Neuronal stem cell (in vitro differentiated cells): ENCODE measurements around the gene HEPACAM2.

ENCODE experiments used
- DNase-seq: peaks from one replicate; pipeline ENCODE4 v3.0.0-alpha.2; 2013; ENCODE audit warnings: low spot score
- H2AFZ ChIP-seq: one replicate; pipeline ENCODE4 v1.6.1; 2013; ENCODE audit warnings: mild to moderate bottlenecking, low read length, inconsistent platforms
- H2AK5ac ChIP-seq: 2 replicates; pipeline ENCODE4 v1.6.1; 2013; ENCODE audit warnings: low read depth, mild to moderate bottlenecking, inconsistent platforms, low read length, moderate library complexity, mixed read lengths
- H2BK120ac ChIP-seq: 2 replicates; pipeline ENCODE4 v1.6.1; 2013; ENCODE audit warnings: low read depth, mild to moderate bottlenecking, inconsistent platforms, low read length, moderate library complexity, mixed read lengths
- H2BK12ac ChIP-seq: one replicate; pipeline ENCODE4 v1.6.1; 2013; ENCODE audit warnings: low read length, inconsistent platforms
- H2BK15ac ChIP-seq: 2 replicates; pipeline ENCODE4 v1.6.1; 2013; ENCODE audit warnings: mild to moderate bottlenecking, low read length, inconsistent platforms, mixed read lengths
- H2BK5ac ChIP-seq: one replicate; pipeline ENCODE4 v1.6.1; 2013; ENCODE audit warnings: inconsistent platforms, mild to moderate bottlenecking, low read length, moderate library complexity
- H3K14ac ChIP-seq: one replicate; pipeline ENCODE4 v1.6.1; 2013; ENCODE audit warnings: low read length, inconsistent platforms
- H3K18ac ChIP-seq: 2 replicates; pipeline ENCODE4 v1.6.1; 2013; ENCODE audit warnings: low read length, inconsistent platforms
- H3K23ac ChIP-seq: 2 replicates; pipeline ENCODE4 v1.6.1; 2013; ENCODE audit warnings: low read depth, mild to moderate bottlenecking, mixed read lengths, low read length, inconsistent platforms; ENCODE audit not compliant: poor library complexity
- H3K27ac ChIP-seq: replicated peaks from 3 replicates; pipeline ENCODE4 v1.5.1; 2013; ENCODE audit warnings: low read length, inconsistent platforms
- H3K27me3 ChIP-seq, 3 experiments: 2 replicates each; pipeline ENCODE4 v1.6.1; 2013; ENCODE audit warnings: low read length in 3 of 3, mild to moderate bottlenecking in 2 of 3, inconsistent platforms in 1 of 3, low read depth in 1 of 3, mixed read lengths in 1 of 3, moderate library complexity in 1 of 3; ENCODE audit not compliant: control insufficient read depth in 3 of 3, insufficient read depth in 3 of 3
- H3K36me3 ChIP-seq, 2 donors: replicated peaks in 1 of 2; 2 replicates each; pipeline ENCODE4 v1.6.1; 2013; ENCODE audit warnings: low read length in 2 of 2; ENCODE audit not compliant: control insufficient read depth in 2 of 2, insufficient read depth in 2 of 2
- H3K4ac ChIP-seq: 2 replicates; pipeline ENCODE4 v1.6.1; 2013; ENCODE audit warnings: inconsistent platforms, mild to moderate bottlenecking, low read length, moderate library complexity
- H3K4me1 ChIP-seq, 2 donors: 1 replicate in 1 of 2; 2 replicates in 1 of 2; pipeline ENCODE4 v1.6.1; 2013; ENCODE audit warnings: low read length in 2 of 2, low read depth in 1 of 2; ENCODE audit not compliant: control insufficient read depth in 2 of 2, insufficient read depth in 1 of 2
- H3K4me2 ChIP-seq: one replicate; pipeline ENCODE4 v1.6.1; 2013; ENCODE audit warnings: mild to moderate bottlenecking, low read length, inconsistent platforms; ENCODE audit not compliant: insufficient read depth, poor library complexity, severe bottlenecking
- H3K4me3 ChIP-seq, 2 donors: 2 replicates each; pipeline ENCODE4 v1.5.1; 2013; ENCODE audit warnings: low read length in 2 of 2, mild to moderate bottlenecking in 2 of 2, inconsistent platforms in 1 of 2, moderate library complexity in 1 of 2
- H3K79me1 ChIP-seq: one replicate; pipeline ENCODE4 v1.6.1; 2013; ENCODE audit warnings: low read depth, mild to moderate bottlenecking, inconsistent platforms, low read length, moderate library complexity
- H3K9ac ChIP-seq: one replicate; pipeline ENCODE4 v1.6.1; 2013; ENCODE audit warnings: mild to moderate bottlenecking, low read depth, low read length, inconsistent platforms; ENCODE audit not compliant: poor library complexity
- H3K9me3 ChIP-seq, 2 donors: replicated peaks in 1 of 2; 2 replicates each; pipeline versions ENCODE3 to v1.6.1; 2013; ENCODE audit warnings: low read length in 2 of 2, mild to moderate bottlenecking in 2 of 2, inconsistent platforms in 1 of 2, low read depth in 1 of 2, mixed read lengths in 1 of 2, moderate library complexity in 1 of 2; ENCODE audit not compliant: control insufficient read depth in 2 of 2, insufficient read depth in 1 of 2
- H4K8ac ChIP-seq: one replicate; pipeline ENCODE4 v1.6.1; 2013; ENCODE audit warnings: low read depth, mild to moderate bottlenecking, inconsistent platforms, low read length, moderate library complexity
- H4K91ac ChIP-seq: one replicate; pipeline ENCODE4 v1.6.1; 2013; ENCODE audit warnings: low read length, low read depth, mild to moderate bottlenecking, inconsistent platforms; ENCODE audit not compliant: poor library complexity
- WGBS, 2 donors: extraction: QIAGEN DNeasy Blood & Tissue Kit; methylation state at CpG; one replicate each; pipeline ENCODE4 v1.1.7; 2013; ENCODE audit warnings: missing lambda C conversion rate in 2 of 2, mixed read lengths in 1 of 2; ENCODE audit not compliant: insufficient read length in 2 of 2, insufficient replicate concordance in 1 of 2; ENCODE audit errors: extremely low coverage in 2 of 2; 5-methylcytosine and 5-hydroxymethylcytosine counted together

HEPACAM2 gene

DNA sequence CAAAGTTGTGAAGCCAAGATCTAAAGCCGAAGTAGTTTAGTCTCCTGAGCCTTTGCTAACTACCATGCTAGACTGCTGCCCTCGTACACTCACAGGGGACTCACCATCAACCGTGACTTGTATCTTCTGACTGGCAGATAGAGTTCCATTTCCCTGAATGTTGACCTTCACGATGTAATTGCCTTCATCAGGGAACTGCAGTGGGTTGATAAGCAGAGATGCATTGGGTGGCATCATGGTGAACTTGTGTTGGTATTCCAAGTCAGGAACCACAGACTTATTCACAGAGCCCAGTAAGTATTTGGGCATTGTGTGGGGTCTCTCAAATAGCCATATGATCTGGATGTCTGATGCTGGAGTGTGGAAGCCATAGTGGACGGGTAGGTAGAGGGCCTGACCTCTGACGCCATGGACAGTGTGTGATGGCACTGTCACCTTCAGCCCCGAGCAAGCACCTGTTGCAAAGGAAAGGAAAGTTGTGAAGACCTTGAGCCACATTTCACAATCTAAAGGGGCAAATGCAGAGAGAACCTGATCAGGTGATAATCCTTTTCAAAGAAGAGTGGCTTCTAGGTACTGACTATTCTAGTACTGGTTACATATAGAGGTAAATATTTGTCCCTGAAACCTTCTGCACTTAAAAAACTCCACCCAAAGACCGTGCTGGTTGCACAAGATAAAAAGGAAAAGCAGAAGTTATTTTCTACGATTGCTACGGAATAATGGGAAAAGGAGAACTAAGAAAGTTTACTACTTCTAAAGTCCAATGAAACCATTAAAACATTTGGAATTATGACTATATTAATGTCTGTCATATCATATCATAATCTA is 7.1 kb downstream of the HEPACAM2 start:
- Histone ChIP-seq H3K4me3 (no peak overlapping the region), H3K23ac (no peak overlapping the region), H3K79me1 (no peaks in the 10 kb centered on the region), H3K27me3 (peaks cover 0 to 46% (median 0%) of the 10 kb centered on the region in 3 experiments), H2AK5ac (no peak overlapping the region), H3K9ac (no peak overlapping the region), H3K4ac (no peak overlapping the region), H2BK12ac (no peak overlapping the region), H3K14ac (no peak overlapping the region), H3K18ac (no peak overlapping the region), H3K4me1 (no peaks in the 10 kb centered on the region), H3K27ac (no peak overlapping the region), H3K36me3 (no peaks in the 10 kb centered on the region), H2AFZ (no peak overlapping the region), H4K8ac (no peak overlapping the region), H3K4me2 (no peak overlapping the region), H2BK120ac (no peak overlapping the region), H3K9me3 (no peaks in the 10 kb centered on the region), H4K91ac (no peak overlapping the region), H2BK15ac (no peak overlapping the region), H2BK5ac (no peak overlapping the region)
- WGBS, 2 donors, result no CpG with 5 or more reads among the region's 10 CpGs
- no peak for DNase-seq

DNA sequence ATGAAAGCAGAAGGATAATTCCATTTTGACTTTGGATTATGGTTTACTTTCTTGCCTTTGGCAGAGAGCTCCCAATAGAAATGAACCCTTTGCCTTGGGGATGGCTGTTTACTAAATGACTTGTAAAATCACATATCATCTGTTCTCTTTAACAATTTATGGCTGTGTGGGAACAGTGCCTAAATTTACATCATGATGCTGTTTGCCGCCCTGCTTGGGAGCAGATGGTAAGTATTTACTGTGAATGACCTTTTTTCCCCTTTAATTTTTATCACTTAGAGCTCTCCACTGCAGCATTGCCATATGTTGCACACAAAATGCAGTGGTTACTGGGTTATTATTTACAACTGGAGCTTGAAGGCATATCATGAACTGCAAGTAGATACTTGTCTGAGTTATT is 13.4 kb downstream of the HEPACAM2 start:
- Histone ChIP-seq H3K14ac (no peak overlapping the region), H4K91ac (no peak overlapping the region), H3K9ac (no peak overlapping the region), H3K27ac (no peak overlapping the region), H2BK12ac (no peak overlapping the region), H3K18ac (no peak overlapping the region), H3K4me2 (no peak overlapping the region), H4K8ac (peak overlapping the region; percentile 17), H2AK5ac (no peak overlapping the region), H3K9me3 (no peaks in the 10 kb centered on the region), H3K27me3 (peaks cover 0 to 57% (median 0%) of the 10 kb centered on the region in 3 experiments), H2AFZ (no peak overlapping the region), H3K4ac (no peak overlapping the region), H3K4me1 (no peaks in the 10 kb centered on the region), H3K23ac (no peak overlapping the region), H3K4me3 (no peak overlapping the region), H2BK5ac (no peak overlapping the region), H2BK15ac (no peak overlapping the region), H3K79me1 (no peaks in the 10 kb centered on the region), H2BK120ac (no peak overlapping the region), H3K36me3 (no peaks in the 10 kb centered on the region)
- no peak for DNase-seq
- no CpG with 5 or more reads among the region's 1 CpG for WGBS, 2 donors

DNA sequence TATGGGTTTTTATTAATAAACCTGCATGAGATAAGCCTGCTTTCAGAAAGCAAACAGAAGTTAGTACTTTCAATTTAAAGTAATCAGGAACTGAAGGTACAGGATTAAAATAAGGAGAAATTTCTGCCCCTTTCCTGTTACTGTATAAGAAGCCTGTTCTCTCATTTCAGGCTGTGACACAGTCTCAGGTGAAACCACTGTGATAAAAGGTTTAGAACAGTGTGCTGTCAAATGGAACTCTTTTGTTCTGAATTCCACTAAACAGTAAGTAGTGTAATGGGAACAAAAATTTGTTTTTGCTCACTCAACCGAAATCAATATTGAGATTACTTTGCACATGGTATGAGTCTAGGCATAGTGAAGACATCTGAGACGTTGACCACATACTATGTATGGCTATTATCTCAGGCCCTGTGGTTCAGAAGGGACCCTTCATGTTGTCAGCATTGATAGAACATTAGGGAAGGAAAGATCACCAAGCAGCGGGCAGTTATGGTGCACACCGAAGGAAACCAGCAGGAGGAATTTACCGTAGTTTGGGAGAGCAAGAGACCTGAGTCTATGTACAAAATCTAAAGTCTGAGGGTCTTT is 14.9 kb downstream of the HEPACAM2 start:
- WGBS, 2 donors, result no CpG with 5 or more reads among the region's 5 CpGs
- Histone ChIP-seq H4K8ac (no peak overlapping the region), H3K4me1 (no peaks in the 10 kb centered on the region), H3K79me1 (no peaks in the 10 kb centered on the region), H3K9ac (no peak overlapping the region), H2BK120ac (no peak overlapping the region), H2BK12ac (no peak overlapping the region), H3K27me3 (peaks cover 0 to 62% (median 0%) of the 10 kb centered on the region in 3 experiments), H2AK5ac (no peak overlapping the region), H3K4me3 (no peak overlapping the region), H3K4ac (no peak overlapping the region), H3K9me3 (no peaks in the 10 kb centered on the region), H3K4me2 (no peak overlapping the region), H3K18ac (no peak overlapping the region), H2BK15ac (no peak overlapping the region), H2AFZ (no peak overlapping the region), H3K36me3 (no peaks in the 10 kb centered on the region), H2BK5ac (no peak overlapping the region), H3K27ac (no peak overlapping the region), H3K23ac (no peak overlapping the region), H4K91ac (no peak overlapping the region), H3K14ac (no peak overlapping the region)
- no peak for DNase-seq

DNA sequence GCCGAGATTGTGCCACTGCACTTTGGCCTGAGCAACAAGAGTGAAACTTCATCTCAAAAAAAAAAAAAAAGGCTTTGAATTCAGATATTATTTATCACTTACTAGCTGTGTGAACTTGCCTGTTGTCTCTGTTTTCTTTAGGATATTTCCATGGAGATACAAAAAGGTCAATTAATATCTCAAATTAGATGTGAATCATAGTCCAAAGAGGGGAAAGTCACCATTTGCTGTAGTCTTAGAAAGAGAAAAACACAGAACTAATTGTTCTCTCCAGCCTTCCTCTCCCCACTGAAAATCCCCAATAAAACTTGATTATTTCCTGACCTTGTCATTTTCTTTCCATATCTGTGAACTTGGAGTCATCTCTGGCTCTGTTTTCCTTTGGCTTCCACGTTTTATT is 21.2 kb downstream of the HEPACAM2 start:
- no peak for DNase-seq
- Histone ChIP-seq H3K27me3 (peaks cover 0 to 50% (median 0%) of the 10 kb centered on the region in 3 experiments), H2BK120ac (no peak overlapping the region), H4K91ac (no peak overlapping the region), H3K36me3 (no peaks in the 10 kb centered on the region), H3K4me1 (no peaks in the 10 kb centered on the region), H3K18ac (no peak overlapping the region), H3K9me3 (no peaks in the 10 kb centered on the region), H3K9ac (no peak overlapping the region), H3K27ac (no peak overlapping the region), H3K4me2 (no peak overlapping the region), H3K79me1 (no peaks in the 10 kb centered on the region), H4K8ac (no peak overlapping the region), H2BK5ac (no peak overlapping the region), H2AFZ (no peak overlapping the region), H3K23ac (no peak overlapping the region), H2AK5ac (no peak overlapping the region), H3K4ac (no peak overlapping the region), H2BK12ac (no peak overlapping the region), H3K4me3 (no peak overlapping the region), H3K14ac (no peak overlapping the region), H2BK15ac (no peak overlapping the region)
- no CpG with 5 or more reads among the region's 2 CpGs for WGBS, 2 donors
